GM03348 (cell line): ENCODE results near the gene SNRNP48.
A peak's percentile ranks its signal among the peaks of the same experiment; 100 is the strongest.

Experiments used
- DNase-seq: peaks from one replicate; pipeline ENCODE4 v3.0.0; 2012; ENCODE audit warnings: low spot score

SNRNP48 gene

GRCh38 chr6:7594579-7595125 lies 4.7 kb downstream of the SNRNP48 start:
- DNase-seq: no peak

- no peak for DNase-seq
These were observed 14.0 kb downstream of the SNRNP48 start for GRCh38 chr6:7604003-7604402.

GRCh38 chr6:7604506-7604905 lies 14.5 kb downstream of the SNRNP48 start:
- DNase-seq: no peak

GRCh38 chr6:7615611-7616383 lies 25.8 kb downstream of the SNRNP48 start:
- DNase-seq: peak; percentile 71

- DNase-seq: peak; percentile 80
These were observed 28.1 kb downstream of the SNRNP48 start for GRCh38 chr6:7617801-7618764.

GRCh38 chr6:7621761-7622160 lies 31.8 kb downstream of the SNRNP48 start:
- DNase-seq: peak; percentile 20

GRCh38 chr6:7624796-7625710 lies 35.1 kb downstream of the SNRNP48 start:
- DNase-seq: no peak

GRCh38 chr6:7628479-7628878 lies 38.5 kb downstream of the SNRNP48 start:
- peak; percentile 68 for DNase-seq

GRCh38 chr6:7628909-7629308 lies 38.9 kb downstream of the SNRNP48 start:
- peak; percentile 27 for DNase-seq

- DNase-seq: peak; percentile 44
These were observed 39.3 kb downstream of the SNRNP48 start for GRCh38 chr6:7629321-7629720.

- DNase-seq: no peak
These were observed 40.8 kb downstream of the SNRNP48 start for GRCh38 chr6:7630792-7631191.

GRCh38 chr6:7631466-7631865 lies 41.5 kb downstream of the SNRNP48 start:
- DNase-seq: no peak

- no peak for DNase-seq
These were observed 42.7 kb downstream of the SNRNP48 start for GRCh38 chr6:7632501-7633290.

- DNase-seq: no peak
These were observed 43.4 kb downstream of the SNRNP48 start for GRCh38 chr6:7633361-7633760.

GRCh38 chr6:7636151-7636550 lies 46.2 kb downstream of the SNRNP48 start:
- no peak for DNase-seq

- no peak for DNase-seq
These were observed 47.5 kb downstream of the SNRNP48 start for GRCh38 chr6:7637533-7637932.

- DNase-seq: no peak
These were observed 49.4 kb downstream of the SNRNP48 start for GRCh38 chr6:7639427-7639826.

GRCh38 chr6:7640016-7640415 lies 50.0 kb downstream of the SNRNP48 start:
- no peak for DNase-seq

- DNase-seq: peak; percentile 66
These were observed 50.9 kb downstream of the SNRNP48 start for GRCh38 chr6:7640607-7641577.

- no peak for DNase-seq
These were observed 52.8 kb downstream of the SNRNP48 start for GRCh38 chr6:7642791-7643190.
